ENCODE measurements around the gene PKP3.
"Not testable (repeated sequence)": the region's sequence is repeated elsewhere in the genome, so short reads cannot be mapped to it uniquely, and the experiment has no call there.

Gene PKP3

DNA sequence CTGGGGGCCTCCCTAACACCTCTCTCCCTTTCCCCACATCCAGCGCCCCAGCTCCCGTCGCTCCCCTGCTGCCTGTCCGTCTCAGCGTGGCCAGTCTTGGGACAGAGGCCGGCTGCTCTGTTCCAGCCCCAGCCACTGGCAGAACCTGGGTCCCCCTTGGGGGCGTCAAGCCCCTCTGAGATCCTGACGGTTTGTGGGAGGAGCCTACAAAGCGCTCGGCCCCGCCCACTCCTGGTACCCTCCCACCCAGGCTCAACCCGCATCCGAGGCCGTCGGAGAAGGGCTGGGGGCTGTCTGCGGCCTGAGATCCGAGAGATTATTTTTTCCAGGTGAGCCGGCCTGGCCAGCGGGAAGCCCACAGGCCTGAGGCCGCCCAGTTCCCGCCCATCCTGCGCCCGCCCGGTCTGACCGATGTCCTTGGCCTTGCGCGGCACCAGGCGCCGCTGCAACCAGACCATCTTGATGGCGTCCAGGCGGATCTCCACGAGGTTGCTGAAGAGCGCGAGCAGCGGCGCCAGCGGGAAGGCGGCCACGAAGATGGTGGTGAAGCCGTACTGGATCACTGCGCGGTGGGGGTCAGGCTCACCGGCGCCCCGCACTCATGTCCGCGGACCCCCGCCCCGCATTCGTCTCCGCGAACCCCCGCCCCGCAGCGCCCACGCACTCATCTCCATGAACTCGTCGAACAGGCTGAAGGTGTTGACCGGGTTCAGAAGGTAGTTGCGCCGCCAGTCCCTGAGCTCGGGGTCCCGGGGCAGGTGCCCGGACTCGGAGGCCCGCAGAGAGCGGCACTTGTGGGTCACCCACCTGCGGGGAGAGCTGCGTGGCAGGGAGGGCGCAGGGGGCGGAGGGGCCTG lies 26.3 kb downstream of the PKP3 start:
- TF ChIP-seq, protein P1, sequence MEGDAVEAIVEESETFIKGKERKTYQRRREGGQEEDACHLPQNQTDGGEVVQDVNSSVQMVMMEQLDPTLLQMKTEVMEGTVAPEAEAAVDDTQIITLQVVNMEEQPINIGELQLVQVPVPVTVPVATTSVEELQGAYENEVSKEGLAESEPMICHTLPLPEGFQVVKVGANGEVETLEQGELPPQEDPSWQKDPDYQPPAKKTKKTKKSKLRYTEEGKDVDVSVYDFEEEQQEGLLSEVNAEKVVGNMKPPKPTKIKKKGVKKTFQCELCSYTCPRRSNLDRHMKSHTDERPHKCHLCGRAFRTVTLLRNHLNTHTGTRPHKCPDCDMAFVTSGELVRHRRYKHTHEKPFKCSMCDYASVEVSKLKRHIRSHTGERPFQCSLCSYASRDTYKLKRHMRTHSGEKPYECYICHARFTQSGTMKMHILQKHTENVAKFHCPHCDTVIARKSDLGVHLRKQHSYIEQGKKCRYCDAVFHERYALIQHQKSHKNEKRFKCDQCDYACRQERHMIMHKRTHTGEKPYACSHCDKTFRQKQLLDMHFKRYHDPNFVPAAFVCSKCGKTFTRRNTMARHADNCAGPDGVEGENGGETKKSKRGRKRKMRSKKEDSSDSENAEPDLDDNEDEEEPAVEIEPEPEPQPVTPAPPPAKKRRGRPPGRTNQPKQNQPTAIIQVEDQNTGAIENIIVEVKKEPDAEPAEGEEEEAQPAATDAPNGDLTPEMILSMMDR (IDR thresholded peaks at IDR 0.05; ENCODE audit: insufficient read depth, low read depth, low read length, missing control alignments), result no peak
- no peak for DNase-seq (ENCODE audit: low read depth)
- H3K4me3 ChIP-seq (ENCODE audit: low read depth, low read length), result no peak overlapping the region

DNA sequence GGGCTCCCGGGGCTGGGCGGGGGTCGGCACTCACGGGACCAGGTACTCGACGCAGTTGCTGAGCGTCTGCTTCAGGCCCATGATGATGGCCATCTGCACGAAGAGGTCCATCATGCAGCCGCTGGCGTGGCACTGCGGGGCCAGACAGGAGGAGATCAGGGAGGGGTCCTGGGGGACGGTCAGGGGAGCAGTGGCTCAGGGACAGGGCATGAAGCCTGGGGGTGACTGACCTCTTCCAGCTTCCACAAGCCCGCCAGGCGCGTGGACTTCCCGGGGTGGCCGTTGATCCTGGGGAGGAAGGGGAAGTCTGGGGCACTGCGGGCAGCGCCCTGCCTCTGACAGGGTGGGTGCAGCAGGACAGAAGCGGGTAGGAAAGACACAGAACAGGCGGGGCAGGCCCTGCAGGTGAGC lies 26.9 kb downstream of the PKP3 start:
- TF ChIP-seq, protein P1 (IDR thresholded peaks at IDR 0.05; ENCODE audit: insufficient read depth, low read depth, low read length, missing control alignments), result no peak
- no peak overlapping the region for H3K4me3 ChIP-seq (ENCODE audit: low read depth, low read length)

DNA sequence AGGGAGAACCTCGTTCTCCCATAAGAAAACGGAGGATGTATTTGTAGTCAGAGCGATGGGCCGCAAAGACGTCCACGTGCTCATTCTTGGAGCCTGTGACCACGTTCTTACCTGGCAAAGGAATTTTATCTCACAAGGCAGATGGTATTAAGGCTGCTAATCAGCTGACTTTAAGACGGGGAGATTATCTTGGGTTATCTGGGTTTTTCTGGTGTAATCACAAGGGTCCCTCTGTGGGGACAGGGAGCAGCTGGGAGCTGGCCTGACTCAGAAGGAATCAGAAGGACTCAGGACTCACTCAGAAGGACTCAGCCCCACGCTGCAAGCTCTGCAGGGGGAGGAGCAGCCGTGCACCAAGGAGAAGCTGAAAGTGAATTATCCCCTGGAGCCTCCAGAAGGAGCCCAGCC lies 28.2 kb downstream of the PKP3 start:
- TF ChIP-seq, protein P1 (IDR thresholded peaks at IDR 0.05; ENCODE audit: insufficient read depth, low read depth, low read length, missing control alignments), result no peak
- no peak for DNase-seq (ENCODE audit: low read depth)
- no peak overlapping the region for H3K4me3 ChIP-seq (ENCODE audit: low read depth, low read length)

More for the DNA sequence above, 26.9 kb downstream of the PKP3 start:
- no peak for DNase-seq (ENCODE audit: low read depth)

- H3K4me3 ChIP-seq (ENCODE audit: low read depth, low read length), result no peak overlapping the region
- DNase-seq (ENCODE audit: low read depth), result no peak
- TF ChIP-seq, protein P1 (IDR thresholded peaks at IDR 0.05; ENCODE audit: insufficient read depth, low read depth, low read length, missing control alignments), result no peak
Observed at GRCh38 chr11:424232-424631, 30.2 kb downstream of the PKP3 start.

DNA sequence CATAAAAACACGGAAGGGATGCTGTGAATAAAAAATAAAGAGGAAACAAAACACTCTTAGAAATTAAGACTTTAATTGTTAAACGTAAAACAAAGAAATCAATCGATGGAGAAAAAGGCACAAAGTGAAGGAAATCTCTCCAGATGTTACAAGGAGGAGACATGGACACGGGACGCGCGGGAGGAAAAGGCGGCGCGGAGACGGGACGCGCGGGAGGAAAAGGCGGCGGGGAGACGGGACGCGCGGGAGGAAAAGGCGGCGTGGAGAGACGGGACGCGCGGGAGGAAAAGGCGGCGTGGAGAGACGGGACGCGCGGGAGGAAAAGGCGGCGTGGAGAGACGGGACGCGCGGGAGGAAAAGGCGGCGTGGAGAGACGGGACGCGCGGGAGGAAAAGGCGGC lies 30.8 kb downstream of the PKP3 start:
- DNase-seq (ENCODE audit: low read depth); H3K4me3 ChIP-seq (ENCODE audit: low read depth, low read length): not testable (repeated sequence)

DNA sequence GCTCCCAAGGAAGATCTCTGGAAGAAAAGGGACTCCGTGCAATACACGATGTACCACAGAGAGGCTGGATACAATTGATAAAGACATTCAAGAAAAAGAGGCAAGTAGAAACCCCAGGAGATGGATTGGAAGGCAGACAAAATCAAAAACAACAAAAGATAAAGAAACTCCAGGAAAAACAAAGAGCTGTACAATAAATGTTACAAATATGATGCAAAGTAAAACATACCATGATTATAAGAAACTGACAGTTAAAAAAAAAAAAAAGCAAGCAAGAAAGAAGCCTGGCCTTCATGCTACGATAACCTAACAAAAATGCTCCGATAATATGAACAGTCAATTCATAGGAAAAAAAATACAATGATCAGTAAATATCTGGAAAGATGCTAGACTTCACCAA lies 31.3 kb downstream of the PKP3 start:
- DNase-seq (ENCODE audit: low read depth), result no peak
- TF ChIP-seq, protein P1 (IDR thresholded peaks at IDR 0.05; ENCODE audit: insufficient read depth, low read depth, low read length, missing control alignments), result no peak
- no peak overlapping the region for H3K4me3 ChIP-seq (ENCODE audit: low read depth, low read length)

DNA sequence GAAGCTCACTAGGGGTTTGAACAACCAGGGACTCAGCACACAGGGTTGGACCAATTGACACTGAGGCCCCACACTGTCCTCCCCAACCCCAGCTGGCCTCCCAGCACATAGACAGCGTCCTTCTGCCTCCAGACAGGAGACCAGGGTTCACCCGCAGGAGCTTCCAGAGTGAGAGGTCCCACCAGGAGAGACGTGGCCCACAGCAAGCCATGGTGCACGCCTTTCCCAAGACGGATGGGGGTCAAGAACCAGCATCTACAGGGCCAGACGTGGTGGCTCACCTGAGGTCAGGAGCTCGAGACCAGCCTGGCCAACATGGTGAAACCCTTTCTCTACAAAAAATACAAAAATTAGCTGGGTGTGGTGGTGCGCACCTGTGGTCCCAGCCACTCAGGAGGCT lies 32.8 kb downstream of the PKP3 start:
- H3K4me3 ChIP-seq (ENCODE audit: low read depth, low read length), result no peak overlapping the region
- no peak for DNase-seq (ENCODE audit: low read depth)
- TF ChIP-seq, protein P1 (IDR thresholded peaks at IDR 0.05; ENCODE audit: insufficient read depth, low read depth, low read length, missing control alignments), result no peak

All from GM12865 (cell line).